Body of pancreas (tissue), 4 donors: ENCODE data around the gene NR1H4. TPM values are rescaled to one million over a fixed set of nuclear protein-coding genes. Genes with fewer than 3 reads are reported as not detected.

Source experiments
- ATAC-seq: fragments of 150-250 bp; one replicate; pipeline ENCODE4 v1.9.1; 2016
- DNase-seq, 4 donors: peaks; one replicate each; pipeline ENCODE4 v3.0.0-alpha.2; 2019
- H3K27ac ChIP-seq, 4 donors: fragments of 200-600 bp; sonication (generic); 1 replicate in 3 of 4; 2 replicates in 1 of 4; pipeline versions ENCODE4 v1.5.1 to v1.6.1; 2016 to 2019; ENCODE audit warnings: mild to moderate bottlenecking in 1 of 4, mixed read lengths in 1 of 4, moderate library complexity in 1 of 4
- H3K27me3 ChIP-seq, 2 donors: fragments of 200-600 bp; sonication (generic); one replicate each; pipeline ENCODE4 v1.6.0; 2016; ENCODE audit warnings: mild to moderate bottlenecking in 1 of 2
- H3K36me3 ChIP-seq, 2 donors: fragments of 200-600 bp; sonication (generic); replicated peaks in 1 of 2; 2 replicates each; pipeline ENCODE4 v1.5.1; 2016; ENCODE audit warnings: low read depth in 2 of 2; ENCODE audit not compliant: insufficient read depth in 1 of 2
- H3K4me1 ChIP-seq: fragments of 200-600 bp; sonication (generic); one replicate; pipeline ENCODE4 v1.6.0; 2016
- H3K4me3 ChIP-seq, 2 donors: fragments of 200-600 bp; sonication (generic); 1 replicate in 1 of 2; 2 replicates in 1 of 2; pipeline ENCODE4 v1.5.1; 2016 to 2019
- H3K9me3 ChIP-seq, 3 donors: fragments of 200-600 bp; sonication (generic); 1 replicate in 2 of 3; 2 replicates in 1 of 3; pipeline ENCODE4 v1.5.1; 2016
- POLR2A ChIP-seq, 3 donors: fragments of 450-650 bp; IDR thresholded peaks; one replicate each; pipeline ENCODE4 v1.6.1; 2016; ENCODE audit warnings: antibody characterized with exemption in 3 of 3, mild to moderate bottlenecking in 2 of 3
- WGBS, 2 donors: methylation state at CpG; one replicate each; pipeline ENCODE4 v1.1.5; 2017; 5-methylcytosine and 5-hydroxymethylcytosine counted together
- intact Hi-C: fragments of 100-400 bp; cut with DNase I; formaldehyde crosslinking; loops from one replicate; pipeline ENCODE4 v1.15.1; 2023
- total RNA-seq, 2 donors: library from RNA; depleted of rRNA; stranded (reverse); fragments of >200 nt; gene quantifications; one replicate each; pipeline ENCODE4 v1.1.0, GENCODE V29; 2016
- TF ChIP-seq, protein P1 (sequence below), 7 experiments: fragments of 450-650 bp in 4 of 7; fragments of 200-600 bp in 3 of 7; sonication (generic) in 3 of 7; IDR thresholded peaks; one replicate each; pipeline ENCODE4 v1.5.1; 2016 to 2019; ENCODE audit warnings: antibody characterized with exemption in 7 of 7

NR1H4 gene
- total RNA-seq, 2 donors from 2014 or later = 1.3 to 2.9 TPM

DNA sequence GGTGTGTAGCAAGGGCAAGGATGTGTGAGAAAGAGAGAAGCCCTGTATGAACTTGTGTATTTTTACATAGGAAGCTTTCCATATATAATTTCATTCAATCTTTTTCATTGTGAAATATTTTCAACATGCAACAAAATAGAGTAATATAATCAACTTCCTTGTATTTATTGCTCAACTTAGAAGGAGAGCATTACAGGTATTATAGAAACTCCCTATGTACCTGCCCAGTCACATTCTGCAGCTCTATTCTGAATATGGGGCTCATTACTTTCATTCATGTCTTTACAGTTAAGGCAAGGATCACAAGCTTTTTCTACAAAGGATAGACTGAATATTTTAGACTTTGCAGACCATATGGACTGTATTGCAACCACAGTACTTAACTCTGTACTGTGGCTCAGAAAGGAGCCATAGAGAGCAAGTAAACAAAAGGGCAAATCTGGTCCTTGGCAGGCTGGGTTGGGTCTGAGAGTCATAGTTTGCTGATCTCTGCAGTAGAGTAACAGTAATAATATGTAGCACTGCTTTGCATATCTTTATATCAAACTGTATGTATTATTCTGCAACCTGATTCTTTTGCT lies 11.3 kb downstream of the NR1H4 start:
- H3K4me3 ChIP-seq = no peak overlapping the region
- peaks cover 6% of the 10 kb centered on the region for H3K4me1 ChIP-seq
- intact Hi-C loops = no loop called here
- H3K27me3 ChIP-seq = no peaks in the 10 kb centered on the region
- ATAC-seq (no peak), DNase-seq (no peak)
- no peaks in the 10 kb centered on the region for H3K9me3 ChIP-seq
- TF ChIP-seq POLR2A (IDR thresholded peaks at IDR 0.05) = no peak
- TF ChIP-seq, protein P1, sequence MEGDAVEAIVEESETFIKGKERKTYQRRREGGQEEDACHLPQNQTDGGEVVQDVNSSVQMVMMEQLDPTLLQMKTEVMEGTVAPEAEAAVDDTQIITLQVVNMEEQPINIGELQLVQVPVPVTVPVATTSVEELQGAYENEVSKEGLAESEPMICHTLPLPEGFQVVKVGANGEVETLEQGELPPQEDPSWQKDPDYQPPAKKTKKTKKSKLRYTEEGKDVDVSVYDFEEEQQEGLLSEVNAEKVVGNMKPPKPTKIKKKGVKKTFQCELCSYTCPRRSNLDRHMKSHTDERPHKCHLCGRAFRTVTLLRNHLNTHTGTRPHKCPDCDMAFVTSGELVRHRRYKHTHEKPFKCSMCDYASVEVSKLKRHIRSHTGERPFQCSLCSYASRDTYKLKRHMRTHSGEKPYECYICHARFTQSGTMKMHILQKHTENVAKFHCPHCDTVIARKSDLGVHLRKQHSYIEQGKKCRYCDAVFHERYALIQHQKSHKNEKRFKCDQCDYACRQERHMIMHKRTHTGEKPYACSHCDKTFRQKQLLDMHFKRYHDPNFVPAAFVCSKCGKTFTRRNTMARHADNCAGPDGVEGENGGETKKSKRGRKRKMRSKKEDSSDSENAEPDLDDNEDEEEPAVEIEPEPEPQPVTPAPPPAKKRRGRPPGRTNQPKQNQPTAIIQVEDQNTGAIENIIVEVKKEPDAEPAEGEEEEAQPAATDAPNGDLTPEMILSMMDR (IDR thresholded peaks at IDR 0.05) = no peak
- H3K27ac ChIP-seq = no peak overlapping the region
- no peaks in the 10 kb centered on the region for H3K36me3 ChIP-seq

DNA sequence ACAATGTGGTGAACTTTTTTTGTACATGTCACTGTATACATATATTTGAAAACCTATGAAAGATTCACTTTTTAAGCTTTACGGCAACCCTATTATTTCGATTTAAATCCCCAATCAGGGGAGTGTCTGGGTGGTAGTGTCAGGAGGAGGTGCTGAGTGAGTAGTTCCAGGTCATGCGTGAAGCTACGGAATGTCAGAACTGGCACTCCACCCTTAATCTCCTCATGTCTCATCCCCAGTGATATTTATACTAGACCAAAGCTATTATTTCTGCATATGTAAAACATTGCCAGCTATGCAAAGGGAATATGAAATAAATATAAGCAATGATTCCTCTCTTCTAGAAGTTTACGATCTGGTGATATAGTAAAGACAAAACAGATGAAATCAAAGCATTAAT lies 12.3 kb downstream of the NR1H4 start:
- DNase-seq (no peak), ATAC-seq (no peak)
- TF ChIP-seq, protein P1 (IDR thresholded peaks at IDR 0.05) = no peak
- no peak for TF ChIP-seq POLR2A (IDR thresholded peaks at IDR 0.05)
- H3K27me3 ChIP-seq = no peaks in the 10 kb centered on the region
- no peaks in the 10 kb centered on the region for H3K9me3 ChIP-seq
- intact Hi-C loops = no loop called here
- H3K4me3 ChIP-seq = no peak overlapping the region
- 79 to 90% methylated on average over 5 of the region's 5 CpGs for WGBS, 2 donors
- H3K4me1 ChIP-seq = peaks cover 6% of the 10 kb centered on the region
- no peaks in the 10 kb centered on the region for H3K36me3 ChIP-seq
- no peak overlapping the region for H3K27ac ChIP-seq

DNA sequence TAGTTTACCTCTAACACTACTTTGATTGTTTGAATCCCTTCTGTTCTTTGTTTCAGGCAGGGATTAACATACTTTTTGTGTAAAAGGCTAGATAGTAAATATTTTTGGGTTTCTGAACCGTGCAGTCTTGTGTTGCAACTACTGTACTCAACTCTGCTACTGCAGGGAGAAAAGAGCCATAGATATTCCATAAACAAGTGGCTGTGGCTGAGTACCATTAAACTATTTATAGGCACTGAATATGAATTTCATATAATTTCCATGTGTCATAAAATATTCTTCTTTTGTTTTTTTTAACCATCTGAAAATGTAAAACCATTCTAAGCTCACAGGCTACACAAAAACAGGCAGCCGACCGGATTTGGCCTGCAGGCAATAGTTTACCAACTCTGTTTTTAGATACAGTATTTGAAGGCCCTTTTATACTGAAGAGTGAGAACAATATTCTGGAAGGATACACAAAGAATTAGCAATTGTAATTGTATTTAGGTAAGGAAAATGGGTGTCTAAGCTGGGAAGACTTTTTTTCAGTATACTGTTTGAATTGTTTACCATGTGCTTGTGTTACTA lies 15.7 kb downstream of the NR1H4 start:
- ATAC-seq (no peak), DNase-seq (no peak)
- Histone ChIP-seq H3K4me1 (no peaks in the 10 kb centered on the region), H3K36me3 (no peaks in the 10 kb centered on the region), H3K4me3 (no peak overlapping the region), H3K27me3 (no peaks in the 10 kb centered on the region), H3K27ac (no peak overlapping the region), H3K9me3 (no peaks in the 10 kb centered on the region)
- intact Hi-C loops = no loop called here
- WGBS, 2 donors = 74 to 76% methylated on average over 3 of the region's 3 CpGs
- TF ChIP-seq, protein P1 (IDR thresholded peaks at IDR 0.05) = no peak
- no peak for TF ChIP-seq POLR2A (IDR thresholded peaks at IDR 0.05)

DNA sequence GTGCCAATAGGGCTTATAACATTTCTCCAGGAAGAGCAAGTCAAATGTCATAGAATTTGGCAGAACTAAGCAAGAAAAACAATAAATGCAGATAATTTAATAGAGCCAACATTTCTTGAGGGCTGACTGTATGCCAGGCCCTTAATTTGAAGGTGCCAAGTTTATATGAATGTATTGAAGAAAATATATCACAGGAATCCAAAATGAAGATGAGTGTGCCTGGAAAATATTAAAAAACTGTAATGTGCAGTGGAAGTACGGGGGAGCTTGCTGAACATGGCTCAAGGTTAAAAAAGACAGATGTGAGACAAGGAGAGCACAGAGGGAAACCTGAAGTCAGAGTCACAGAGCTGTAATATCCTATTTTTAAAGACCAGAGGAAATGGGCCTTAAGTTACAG lies 16.4 kb downstream of the NR1H4 start:
- WGBS, 2 donors = 48 to 67% methylated on average over 1 of the region's 1 CpG
- Histone ChIP-seq H3K9me3 (no peaks in the 10 kb centered on the region), H3K4me3 (no peak overlapping the region), H3K4me1 (no peaks in the 10 kb centered on the region), H3K36me3 (no peaks in the 10 kb centered on the region), H3K27me3 (no peaks in the 10 kb centered on the region), H3K27ac (no peak overlapping the region)
- no peak for TF ChIP-seq POLR2A (IDR thresholded peaks at IDR 0.05)
- TF ChIP-seq, protein P1 (IDR thresholded peaks at IDR 0.05) = no peak
- ATAC-seq = no peak
- no peak for DNase-seq
- intact Hi-C loops = no loop called here

DNA sequence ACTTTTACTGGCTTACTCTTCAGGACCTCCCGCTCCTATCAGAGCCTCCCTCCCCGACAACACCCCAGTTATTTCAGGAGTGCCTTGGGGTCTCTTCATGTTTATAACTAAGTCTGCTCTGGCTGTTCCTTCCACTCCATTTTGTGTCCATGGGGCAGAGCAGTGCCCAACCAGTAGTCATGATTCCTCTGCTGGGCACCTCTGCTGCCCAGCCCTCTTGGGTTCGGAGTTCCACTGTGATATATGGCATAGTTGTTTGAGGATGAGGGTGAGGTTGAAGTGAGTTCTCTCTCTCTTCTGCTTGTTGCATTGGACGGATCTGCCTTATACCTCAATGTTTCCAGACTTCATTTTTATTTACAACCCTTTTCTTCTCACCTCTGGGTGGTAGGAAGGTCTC lies 17.4 kb downstream of the NR1H4 start:
- TF ChIP-seq, protein P1 (IDR thresholded peaks at IDR 0.05) = no peak
- no peak for TF ChIP-seq POLR2A (IDR thresholded peaks at IDR 0.05)
- no peak for DNase-seq
- no peak overlapping the region for H3K27ac ChIP-seq
- no peaks in the 10 kb centered on the region for H3K9me3 ChIP-seq
- ATAC-seq = no peak
- no peak overlapping the region for H3K4me3 ChIP-seq
- intact Hi-C loops = no loop called here
- no peaks in the 10 kb centered on the region for H3K4me1 ChIP-seq
- H3K27me3 ChIP-seq = no peaks in the 10 kb centered on the region
- no peaks in the 10 kb centered on the region for H3K36me3 ChIP-seq
- WGBS, 2 donors = 65 to 71% methylated on average over 4 of the region's 4 CpGs
